Chondrocyte (in vitro differentiated cells): ENCODE measurements around the gene NTN1. TPM values are rescaled to one million over a fixed set of nuclear protein-coding genes. Genes with fewer than 3 reads are reported as not detected.

Source experiments
- DNase-seq: peaks from one replicate; pipeline ENCODE4 v3.0.0; 2021; ENCODE audit warnings: mixed read lengths, low spot score
- H3K27ac Mint-ChIP-seq: one replicate; pipeline ENCODE4 v1.8.0; 2021; ENCODE audit warnings: mild to moderate bottlenecking, moderate library complexity, mixed read lengths; ENCODE audit not compliant: unreplicated experiment
- H3K27me3 Mint-ChIP-seq: 2 replicates; pipeline ENCODE4 v1.8.0; 2021; ENCODE audit warnings: low read depth, mixed read lengths
- H3K36me3 Mint-ChIP-seq: 2 replicates; pipeline ENCODE4 v1.8.0; 2021; ENCODE audit warnings: low read depth, mixed read lengths
- H3K4me1 Mint-ChIP-seq: 2 replicates; pipeline ENCODE4 v1.8.0; 2021; ENCODE audit warnings: low read depth, mild to moderate bottlenecking, mixed read lengths
- H3K4me3 Mint-ChIP-seq: one replicate; pipeline ENCODE4 v1.8.0; 2021; ENCODE audit warnings: mild to moderate bottlenecking, moderate library complexity, mixed read lengths; ENCODE audit not compliant: unreplicated experiment
- H3K9me3 Mint-ChIP-seq: 2 replicates; pipeline ENCODE4 v1.8.0; 2021; ENCODE audit warnings: low read depth, mixed read lengths
- total RNA-seq: library from RNA; stranded (reverse); gene quantifications from 3 replicates; pipeline ENCODE4 v1.2.1, GENCODE V29; 2021
- TF ChIP-seq, protein P1 (sequence below): fragments of 200-600 bp; sonication (generic); IDR thresholded peaks from 2 replicates; pipeline ENCODE4 v1.5.0; 2021; ENCODE audit warnings: antibody characterized with exemption, mild to moderate bottlenecking, moderate library complexity

The NTN1 gene
- total RNA-seq, 1 donor from 2014 or later: 4.0 TPM

DNA sequence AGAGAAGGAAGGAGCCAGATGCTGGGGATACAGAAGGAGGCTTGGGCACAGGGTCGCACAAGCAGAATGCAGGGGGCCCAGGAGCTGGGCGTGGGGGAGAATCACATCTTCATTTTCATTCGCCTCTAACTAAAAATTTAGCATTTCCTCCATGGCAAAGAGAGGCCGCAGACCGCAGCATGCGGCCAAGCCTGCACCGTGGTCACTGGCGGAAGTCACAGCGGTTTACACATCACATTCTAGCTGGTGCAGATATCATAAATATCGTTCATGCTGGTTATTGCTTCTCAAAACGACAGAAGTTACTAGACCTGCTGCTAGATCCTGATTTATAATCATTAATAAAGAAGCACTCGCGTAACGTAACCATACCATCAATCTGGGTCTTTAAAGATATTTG is 162.0 kb downstream of the NTN1 start:
- TF ChIP-seq, protein P1, sequence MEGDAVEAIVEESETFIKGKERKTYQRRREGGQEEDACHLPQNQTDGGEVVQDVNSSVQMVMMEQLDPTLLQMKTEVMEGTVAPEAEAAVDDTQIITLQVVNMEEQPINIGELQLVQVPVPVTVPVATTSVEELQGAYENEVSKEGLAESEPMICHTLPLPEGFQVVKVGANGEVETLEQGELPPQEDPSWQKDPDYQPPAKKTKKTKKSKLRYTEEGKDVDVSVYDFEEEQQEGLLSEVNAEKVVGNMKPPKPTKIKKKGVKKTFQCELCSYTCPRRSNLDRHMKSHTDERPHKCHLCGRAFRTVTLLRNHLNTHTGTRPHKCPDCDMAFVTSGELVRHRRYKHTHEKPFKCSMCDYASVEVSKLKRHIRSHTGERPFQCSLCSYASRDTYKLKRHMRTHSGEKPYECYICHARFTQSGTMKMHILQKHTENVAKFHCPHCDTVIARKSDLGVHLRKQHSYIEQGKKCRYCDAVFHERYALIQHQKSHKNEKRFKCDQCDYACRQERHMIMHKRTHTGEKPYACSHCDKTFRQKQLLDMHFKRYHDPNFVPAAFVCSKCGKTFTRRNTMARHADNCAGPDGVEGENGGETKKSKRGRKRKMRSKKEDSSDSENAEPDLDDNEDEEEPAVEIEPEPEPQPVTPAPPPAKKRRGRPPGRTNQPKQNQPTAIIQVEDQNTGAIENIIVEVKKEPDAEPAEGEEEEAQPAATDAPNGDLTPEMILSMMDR: no peak
- Mint-ChIP-seq H3K27me3 (peaks cover 6% of the 10 kb centered on the region), H3K4me1 (peaks cover 4% of the 10 kb centered on the region), H3K27ac (no peak overlapping the region), H3K4me3 (no peak overlapping the region), H3K9me3 (no peaks in the 10 kb centered on the region), H3K36me3 (no peaks in the 10 kb centered on the region)
- no peak for DNase-seq

DNA sequence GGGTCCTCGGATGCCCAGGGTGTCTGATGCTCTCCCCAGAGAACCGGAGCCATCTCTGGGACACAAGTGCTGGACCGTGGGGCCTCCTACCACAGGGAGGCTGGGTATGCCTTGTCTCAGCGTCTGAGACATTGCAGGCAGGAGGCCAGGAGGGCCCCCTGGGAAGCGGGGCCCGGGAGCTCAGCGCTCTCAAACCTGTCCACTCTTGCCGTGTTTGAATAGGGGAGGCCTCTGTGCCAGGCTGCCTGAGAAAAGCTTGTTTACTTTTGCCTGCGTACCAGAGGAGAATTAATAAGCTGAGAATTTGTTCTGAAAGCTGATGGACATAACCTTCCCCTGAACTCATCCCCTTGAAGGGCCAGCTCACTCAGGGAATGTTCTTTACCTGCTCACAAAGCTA is 163.8 kb downstream of the NTN1 start:
- no peak for DNase-seq
- no peaks in the 10 kb centered on the region for H3K4me1 Mint-ChIP-seq
- no peak overlapping the region for H3K27ac Mint-ChIP-seq
- no peaks in the 10 kb centered on the region for H3K36me3 Mint-ChIP-seq
- H3K4me3 Mint-ChIP-seq: no peak overlapping the region
- H3K27me3 Mint-ChIP-seq: peaks cover 6% of the 10 kb centered on the region
- TF ChIP-seq, protein P1: no peak
- H3K9me3 Mint-ChIP-seq: no peaks in the 10 kb centered on the region

DNA sequence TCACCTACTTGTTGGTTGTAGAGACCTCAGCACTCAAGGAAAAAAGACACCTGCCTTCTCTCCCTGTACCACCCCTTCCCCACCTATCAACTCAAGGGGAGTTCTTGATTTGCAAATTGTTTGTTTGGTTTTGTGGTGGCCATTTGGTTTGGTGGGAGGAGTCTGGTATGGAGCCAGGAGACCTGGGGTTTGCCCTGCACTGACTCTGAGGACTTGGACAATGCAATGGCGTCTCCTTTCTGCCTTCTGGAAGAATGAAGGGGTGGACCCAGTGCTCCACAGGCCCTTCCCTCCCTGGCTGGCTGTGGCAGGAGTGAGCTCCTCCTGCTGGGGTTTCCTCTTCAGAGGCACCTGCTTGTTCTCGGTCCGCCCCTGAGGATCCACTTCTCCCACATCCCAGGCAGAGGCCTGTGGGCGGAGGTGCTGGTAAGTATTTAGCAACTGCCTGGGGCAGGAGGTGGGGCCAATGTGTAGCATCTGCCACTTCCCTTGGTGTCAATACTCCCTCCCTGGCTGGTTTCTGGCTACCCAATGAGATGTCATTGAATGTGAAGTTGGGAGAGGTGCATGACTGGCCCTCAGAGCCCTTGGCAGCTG is 164.5 kb downstream of the NTN1 start:
- Mint-ChIP-seq H3K36me3 (no peaks in the 10 kb centered on the region), H3K27me3 (peaks cover 6% of the 10 kb centered on the region), H3K9me3 (no peaks in the 10 kb centered on the region), H3K27ac (no peak overlapping the region), H3K4me1 (peaks cover 2% of the 10 kb centered on the region), H3K4me3 (no peak overlapping the region)
- DNase-seq: no peak
- TF ChIP-seq, protein P1: no peak

DNA sequence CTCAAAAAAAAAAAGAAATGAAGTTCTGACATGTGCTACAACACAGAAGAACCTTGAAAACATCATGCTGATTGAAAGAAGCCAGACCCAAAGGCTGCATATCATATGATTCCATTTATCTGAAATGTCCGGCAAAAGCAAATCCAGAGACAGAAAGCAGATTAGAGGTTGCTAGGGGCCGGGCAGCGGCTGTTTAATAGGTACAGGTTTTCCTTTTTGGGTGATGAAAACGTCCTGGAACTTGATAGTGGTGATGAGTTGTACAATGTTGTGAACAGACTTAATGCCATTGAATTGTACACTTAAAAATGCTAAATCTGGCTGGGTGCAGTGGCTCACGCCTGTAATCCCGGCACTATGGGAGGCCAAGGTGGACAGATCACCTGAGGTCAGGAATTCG is 166.5 kb downstream of the NTN1 start:
- Mint-ChIP-seq H3K36me3 (no peaks in the 10 kb centered on the region), H3K27me3 (peaks cover 6% of the 10 kb centered on the region), H3K27ac (no peak overlapping the region), H3K4me3 (no peak overlapping the region), H3K9me3 (no peaks in the 10 kb centered on the region), H3K4me1 (peaks cover 11% of the 10 kb centered on the region)
- TF ChIP-seq, protein P1: no peak
- no peak for DNase-seq

DNA sequence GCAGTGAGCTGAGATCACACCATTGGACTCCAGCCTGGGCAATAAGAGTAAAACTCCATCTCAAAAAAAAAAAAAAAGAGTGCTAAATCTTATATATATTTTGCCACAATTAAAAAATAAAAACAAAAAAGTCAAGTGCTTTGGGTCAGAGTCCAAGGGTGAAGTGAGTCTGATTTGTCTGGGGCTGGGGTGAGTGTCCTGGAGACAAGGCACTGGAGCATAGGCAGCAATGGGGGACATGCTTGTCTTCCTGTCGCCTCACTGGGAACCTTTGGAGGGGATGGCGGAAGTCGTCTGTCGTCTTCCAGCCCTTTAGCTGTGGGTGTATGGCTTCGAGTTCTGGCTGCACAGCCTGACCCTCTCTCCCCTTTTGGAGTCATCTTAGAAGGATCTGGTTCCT is 167.1 kb downstream of the NTN1 start:
- DNase-seq: no peak
- no peak overlapping the region for H3K4me3 Mint-ChIP-seq
- no peaks in the 10 kb centered on the region for H3K9me3 Mint-ChIP-seq
- H3K36me3 Mint-ChIP-seq: no peaks in the 10 kb centered on the region
- TF ChIP-seq, protein P1: no peak
- peaks cover 11% of the 10 kb centered on the region for H3K4me1 Mint-ChIP-seq
- no peak overlapping the region for H3K27ac Mint-ChIP-seq
- H3K27me3 Mint-ChIP-seq: peaks cover 4% of the 10 kb centered on the region
